HG03439 (cell line): ENCODE measurements around the gene MYO15B.

Experiments
- ATAC-seq: cut with Tn5 transposase; IDR thresholded peaks from one replicate; pipeline ENCODE4 v1.9.1; 2021; ENCODE audit warnings: mild to moderate bottlenecking, moderate library complexity; ENCODE audit not compliant: unreplicated experiment

MYO15B gene

GRCh38 chr17:75601057-75601987, 13.7 kb downstream of the MYO15B start:
- ATAC-seq: no peak

- ATAC-seq: no peak
Observed at GRCh38 chr17:75602644-75603043, 15.0 kb downstream of the MYO15B start.

GRCh38 chr17:75603123-75603522, 15.5 kb downstream of the MYO15B start:
- ATAC-seq: no peak

DNA sequence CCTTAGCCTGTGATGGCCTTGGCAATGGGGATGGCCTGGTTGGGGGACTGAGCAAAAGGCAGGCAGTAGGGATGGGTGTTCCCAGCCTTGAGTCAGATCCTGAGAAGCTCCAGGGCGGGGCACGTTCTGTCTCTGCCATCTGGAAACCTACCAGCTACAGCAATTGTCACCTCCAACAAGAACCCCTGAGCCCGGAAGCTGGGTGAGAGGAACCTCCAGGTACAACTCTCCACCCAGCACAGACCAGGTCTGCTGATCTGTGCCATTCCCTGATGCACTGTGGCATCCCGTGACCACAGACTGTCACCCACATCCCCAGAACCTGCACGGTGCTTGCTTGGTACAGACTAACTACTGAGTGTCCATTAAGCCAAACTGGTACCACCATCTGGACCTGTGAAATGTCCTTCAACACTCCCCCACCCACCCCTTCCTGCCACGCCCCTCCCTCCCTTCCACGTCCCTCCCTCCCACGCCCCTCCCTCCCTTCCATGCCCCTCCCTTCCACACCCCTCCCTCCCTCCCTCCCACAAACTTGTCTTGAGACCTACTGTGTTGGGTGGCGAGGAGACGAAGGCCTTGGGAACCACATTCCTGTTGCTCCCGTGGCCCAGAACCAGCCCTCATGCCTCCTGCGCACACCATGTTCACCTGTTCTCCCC, 16.6 kb downstream of the MYO15B start:
- no peak for ATAC-seq

GRCh38 chr17:75605790-75606189, 18.2 kb downstream of the MYO15B start:
- ATAC-seq: no peak

DNA sequence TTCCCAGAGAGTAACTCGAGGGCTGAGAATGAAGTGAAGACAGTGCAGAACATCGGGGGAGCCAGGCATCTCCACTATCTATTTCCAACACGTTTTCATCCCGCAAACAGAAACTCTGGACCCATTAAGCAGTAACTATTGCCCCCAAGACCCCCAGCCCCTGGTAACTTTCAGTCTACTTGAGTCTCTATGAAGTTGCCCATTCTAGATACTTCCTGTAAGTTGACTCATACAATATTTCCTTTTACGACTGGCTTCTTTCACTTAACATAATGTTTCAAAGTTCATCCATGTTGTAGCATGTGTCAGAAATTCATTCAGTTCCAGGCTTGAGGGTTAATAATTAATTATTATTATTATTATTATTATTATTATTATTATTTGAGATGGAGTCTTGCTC, 19.5 kb downstream of the MYO15B start:
- ATAC-seq: no peak

GRCh38 chr17:75610103-75610984, 22.7 kb downstream of the MYO15B start:
- ATAC-seq: no peak

DNA sequence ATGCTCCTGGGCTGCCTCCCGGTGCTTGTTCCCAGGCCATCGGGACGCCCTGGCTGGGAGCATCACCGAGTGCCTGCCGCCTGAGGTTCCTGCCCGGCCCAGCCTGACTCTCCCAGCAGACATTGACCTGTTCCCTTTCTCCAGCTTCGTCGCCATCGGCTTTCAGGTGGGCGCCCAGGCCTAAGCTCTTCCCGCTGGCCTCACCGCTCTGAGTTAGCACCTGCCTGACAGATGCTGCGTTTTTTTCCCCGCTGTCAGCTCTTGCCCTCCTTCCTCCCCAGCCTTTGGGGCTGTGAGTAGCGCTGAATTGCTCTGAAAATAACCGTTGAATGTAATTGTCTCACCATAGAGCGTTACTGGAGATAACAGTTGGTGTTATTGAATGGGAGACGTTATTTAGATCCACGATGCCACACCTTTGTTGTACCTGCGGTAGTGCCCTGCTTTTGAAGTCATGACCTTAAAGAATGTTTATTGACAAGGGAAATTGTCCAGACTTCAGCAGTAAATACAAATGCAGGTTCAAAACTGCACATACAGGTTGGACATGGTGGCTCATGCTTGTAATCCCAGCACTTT, 24.3 kb downstream of the MYO15B start:
- ATAC-seq: no peak

GRCh38 chr17:75612906-75613626, 25.5 kb downstream of the MYO15B start:
- no peak for ATAC-seq

GRCh38 chr17:75614006-75614405, 26.4 kb downstream of the MYO15B start:
- ATAC-seq: no peak

GRCh38 chr17:75614556-75615270, 27.1 kb downstream of the MYO15B start:
- ATAC-seq: no peak

DNA sequence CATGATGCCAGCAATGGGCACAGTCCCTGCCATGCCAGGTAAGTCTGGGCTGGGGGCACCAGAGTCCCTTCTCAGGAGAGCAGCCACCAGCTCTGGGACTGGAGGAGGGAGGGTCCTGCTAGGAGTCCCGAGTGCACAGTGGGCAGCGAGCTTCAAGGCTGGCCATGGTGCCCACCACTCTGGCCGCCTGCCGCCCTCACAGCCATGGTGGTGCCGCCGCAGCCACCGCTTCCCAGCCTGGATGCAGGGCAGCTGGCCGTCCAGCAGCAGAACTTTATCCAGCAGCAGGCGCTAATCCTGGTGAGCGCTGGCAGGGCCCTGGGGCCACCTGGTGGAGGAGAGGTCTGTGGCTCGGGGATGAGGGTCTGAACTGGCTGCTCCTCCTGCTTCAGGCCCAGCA, 27.7 kb downstream of the MYO15B start:
- no peak for ATAC-seq

DNA sequence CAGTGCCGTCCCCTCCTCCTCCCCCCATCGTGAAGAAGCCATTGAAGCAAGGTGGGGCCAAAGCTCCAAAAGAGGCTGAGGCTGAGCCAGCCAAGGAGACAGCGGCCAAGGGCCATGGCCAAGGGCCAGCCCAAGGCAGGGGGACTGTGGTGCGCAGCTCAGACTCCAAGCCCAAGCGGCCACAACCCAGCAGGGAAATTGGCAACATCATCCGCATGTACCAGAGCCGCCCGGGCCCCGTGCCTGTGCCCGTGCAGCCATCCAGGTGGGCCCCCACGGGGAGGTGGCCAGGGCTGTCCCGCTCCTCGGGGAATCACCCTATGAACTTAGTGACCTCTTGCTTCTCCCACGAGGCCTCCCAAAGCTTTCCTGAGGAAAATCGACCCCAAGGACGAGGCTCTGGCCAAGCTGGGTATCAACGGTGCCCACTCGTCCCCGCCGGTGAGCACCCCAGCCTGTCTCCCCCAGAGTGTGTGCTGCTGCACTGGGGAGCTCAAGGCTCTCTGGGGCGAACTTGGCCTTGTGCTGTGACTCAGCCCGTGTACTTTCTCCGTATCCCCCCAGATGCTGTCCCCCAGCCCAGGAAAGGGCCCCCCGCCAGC, 29.0 kb downstream of the MYO15B start:
- ATAC-seq: no peak

- no peak for ATAC-seq
Observed at GRCh38 chr17:75617218-75617617, 29.6 kb downstream of the MYO15B start.

DNA sequence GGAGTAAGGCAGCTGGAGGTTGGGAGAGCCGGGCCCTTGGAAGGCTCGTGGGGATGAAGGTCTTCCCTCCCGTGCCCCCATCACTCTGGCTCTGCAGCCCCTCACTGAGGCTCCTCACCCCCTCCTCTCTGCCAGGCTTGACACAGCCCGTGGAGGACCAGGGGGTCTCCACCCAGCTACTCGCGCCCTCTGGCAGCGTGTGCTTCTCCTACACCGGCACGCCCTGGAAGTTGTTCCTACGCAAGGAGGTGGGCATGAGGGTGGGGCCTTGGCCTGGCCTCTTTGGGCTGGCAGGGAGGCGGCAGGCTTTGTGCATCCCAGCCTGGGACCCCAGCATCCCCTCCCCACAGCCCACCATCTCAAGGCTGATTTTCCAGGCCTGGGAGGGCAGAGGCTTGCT, 30.1 kb downstream of the MYO15B start:
- ATAC-seq: no peak

GRCh38 chr17:75619506-75620431, 32.2 kb downstream of the MYO15B start:
- no peak for ATAC-seq

- no peak for ATAC-seq
Observed at GRCh38 chr17:75621489-75621888, 33.9 kb downstream of the MYO15B start.

GRCh38 chr17:75622076-75622475, 34.5 kb downstream of the MYO15B start:
- ATAC-seq: no peak
